Liver (tissue), 9 donors: ENCODE data around the gene FYCO1. TPM values are rescaled to one million over a fixed set of nuclear protein-coding genes. Genes with fewer than 3 reads are reported as not detected.

ENCODE experiments used
- DNase-seq: peaks from one replicate; pipeline ENCODE4 v3.0.0-alpha.2; 2017; ENCODE audit warnings: low spot score
- H3K27ac ChIP-seq, 2 donors: one replicate each; pipeline ENCODE4 v1.7.0; 2013; ENCODE audit warnings: inconsistent platforms in 2 of 2, low read length in 2 of 2, control low read depth in 1 of 2, low read depth in 1 of 2, mild to moderate bottlenecking in 1 of 2
- H3K27me3 ChIP-seq, 4 donors: one replicate each; pipeline versions ENCODE4 v1.6.1 to v1.7.0; 2013; ENCODE audit warnings: low read length in 3 of 4, inconsistent platforms in 1 of 4, mild to moderate bottlenecking in 1 of 4, moderate library complexity in 1 of 4; ENCODE audit not compliant: control insufficient read depth in 4 of 4, insufficient read depth in 4 of 4
- H3K36me3 ChIP-seq, 4 donors: one replicate each; pipeline versions ENCODE4 v1.6.1 to v1.7.0; 2013; ENCODE audit warnings: low read length in 3 of 4, mild to moderate bottlenecking in 3 of 4, low read depth in 1 of 4, moderate library complexity in 1 of 4; ENCODE audit not compliant: control insufficient read depth in 4 of 4, insufficient read depth in 3 of 4
- H3K4me1 ChIP-seq, 4 donors: one replicate each; pipeline versions ENCODE4 v1.6.1 to v1.7.0; 2013; ENCODE audit warnings: low read length in 3 of 4, mild to moderate bottlenecking in 3 of 4, moderate library complexity in 1 of 4; ENCODE audit not compliant: control insufficient read depth in 4 of 4, insufficient read depth in 4 of 4
- H3K4me3 ChIP-seq, 3 donors: one replicate each; pipeline versions ENCODE4 v1.6.1 to v1.7.0; 2013; ENCODE audit warnings: low read length in 3 of 3, control low read depth in 1 of 3, low read depth in 1 of 3, mild to moderate bottlenecking in 1 of 3
- H3K9ac ChIP-seq, 2 donors: one replicate each; pipeline ENCODE4 v1.7.0; 2013; ENCODE audit warnings: low read length in 2 of 2, mild to moderate bottlenecking in 2 of 2, moderate library complexity in 2 of 2, control low read depth in 1 of 2, low read depth in 1 of 2
- H3K9me3 ChIP-seq, 4 donors: one replicate each; pipeline versions ENCODE4 v1.6.1 to v1.7.0; 2013; ENCODE audit warnings: low read length in 3 of 4; ENCODE audit not compliant: control insufficient read depth in 4 of 4
- ATF3 ChIP-seq: IDR thresholded peaks from 2 replicates; pipeline ENCODE4 v1.6.1; 2016; ENCODE audit warnings: antibody characterized with exemption
- FOXA1 ChIP-seq: IDR thresholded peaks from 2 replicates; pipeline ENCODE4 v1.6.1; 2016; ENCODE audit warnings: antibody characterized with exemption
- FOXA2 ChIP-seq: IDR thresholded peaks from 2 replicates; pipeline ENCODE4 v1.6.1; 2016; ENCODE audit warnings: antibody characterized with exemption
- GABPA ChIP-seq, 2 donors: IDR thresholded peaks in 1 of 2; conservative IDR thresholded peaks in 1 of 2; 2 replicates each; pipeline ENCODE4 v1.6.1; 2016; ENCODE audit warnings: antibody characterized with exemption in 2 of 2, mild to moderate bottlenecking in 1 of 2, moderate library complexity in 1 of 2
- HNF4A ChIP-seq, 2 donors: conservative IDR thresholded peaks; 2 replicates each; pipeline ENCODE4 v1.6.1; 2016; ENCODE audit warnings: antibody characterized with exemption in 2 of 2, mild to moderate bottlenecking in 2 of 2
- JUND ChIP-seq, 2 donors: IDR thresholded peaks; 2 replicates each; pipeline ENCODE4 v1.6.1; 2016; ENCODE audit warnings: antibody characterized with exemption in 2 of 2
- MAX ChIP-seq: IDR thresholded peaks from 2 replicates; pipeline ENCODE4 v1.6.1; 2016; ENCODE audit warnings: antibody characterized with exemption
- NR2F2 ChIP-seq: IDR thresholded peaks from 2 replicates; pipeline ENCODE4 v1.6.1; 2016; ENCODE audit warnings: antibody characterized with exemption
- REST ChIP-seq: IDR thresholded peaks from 2 replicates; pipeline ENCODE4 v1.6.1; 2016; ENCODE audit warnings: antibody characterized with exemption, mild to moderate bottlenecking
- SP1 ChIP-seq: IDR thresholded peaks from 2 replicates; pipeline ENCODE4 v1.6.1; 2018; ENCODE audit warnings: antibody characterized with exemption, mild to moderate bottlenecking
- YY1 ChIP-seq: IDR thresholded peaks from 2 replicates; pipeline ENCODE4 v1.6.1; 2016; ENCODE audit warnings: antibody characterized with exemption, mild to moderate bottlenecking
- WGBS: extraction: QIAGEN DNeasy Blood & Tissue Kit; methylation state at CpG from one replicate; pipeline ENCODE4 v1.1.7; 2013; 5-methylcytosine and 5-hydroxymethylcytosine counted together
- polyA plus RNA-seq, 2 donors: library from polyadenylated mRNA; stranded (reverse) in 1 of 2; unstranded in 1 of 2; fragments of 200-250 nt in 1 of 2; fragments of >200 nt in 1 of 2; fragmentation: Nextera tagmentation in 1 of 2; extraction: Ambion mirVana in 1 of 2; gene quantifications; one replicate each; pipeline versions ENCODE4 v1.2.1 to v1.2.3, GENCODE V29; 2013 to 2015
- total RNA-seq, 2 donors: library from RNA; depleted of rRNA; stranded (reverse); fragments of >200 nt; gene quantifications; one replicate each; pipeline ENCODE4 v1.2.3, GENCODE V29; 2014
- TF ChIP-seq, protein P1 (sequence below): fragments of 150-350 bp; IDR thresholded peaks from 2 replicates; pipeline ENCODE4 v1.5.1; 2017; ENCODE audit warnings: improper control_type of control experiment, low read depth, low read length; ENCODE audit not compliant: missing input control
- donor health status: healthy.
- donor health status: healthy.
- donor health status: healthy.
- donor health status: healthy.
- donor health status: healthy.

Gene FYCO1
- total and polyA plus RNA-seq, 4 donors: 3.0 to 17.1 (median 10.2) TPM

DNA sequence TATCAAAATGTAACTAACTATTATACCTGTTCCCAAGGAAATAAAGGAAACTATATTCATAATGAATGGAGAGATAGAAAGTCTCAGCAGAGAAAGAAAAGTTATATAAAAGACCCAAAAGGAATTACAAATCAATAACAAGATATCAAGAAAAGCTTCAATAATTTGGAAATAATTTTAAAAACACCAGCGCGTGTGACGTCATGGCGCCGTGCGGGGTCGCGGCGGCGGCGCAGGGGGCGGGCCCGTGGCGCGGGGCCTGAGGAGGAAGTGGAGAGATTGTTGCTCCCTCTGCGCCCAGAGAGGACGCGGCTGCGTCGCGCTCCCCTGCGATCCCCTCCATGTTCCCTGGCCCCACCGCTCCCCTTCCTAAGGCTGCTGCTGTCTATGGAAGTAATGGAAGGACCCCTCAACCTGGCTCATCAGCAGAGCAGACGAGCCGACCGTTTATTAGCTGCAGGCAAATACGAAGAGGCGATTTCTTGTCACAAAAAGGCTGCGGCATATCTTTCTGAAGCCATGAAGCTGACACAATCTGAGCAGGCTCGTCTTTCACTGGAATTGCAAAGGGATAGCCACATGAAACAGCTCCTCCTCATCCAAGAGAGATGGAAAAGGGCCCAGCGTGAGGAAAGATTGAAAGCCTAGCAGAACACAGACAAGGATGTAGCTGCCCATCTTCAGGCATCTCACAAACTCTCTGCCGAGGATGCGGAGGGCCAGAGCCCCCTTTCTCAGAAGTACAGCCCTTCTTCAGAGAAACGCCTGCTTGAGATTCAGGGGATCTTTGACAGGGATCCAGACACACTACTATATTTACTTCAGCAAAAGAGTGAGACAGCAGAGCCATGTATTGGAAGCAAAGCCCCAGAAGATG, 27.5 kb upstream of the FYCO1 start (continued):
- no peak for TF ChIP-seq REST

DNA sequence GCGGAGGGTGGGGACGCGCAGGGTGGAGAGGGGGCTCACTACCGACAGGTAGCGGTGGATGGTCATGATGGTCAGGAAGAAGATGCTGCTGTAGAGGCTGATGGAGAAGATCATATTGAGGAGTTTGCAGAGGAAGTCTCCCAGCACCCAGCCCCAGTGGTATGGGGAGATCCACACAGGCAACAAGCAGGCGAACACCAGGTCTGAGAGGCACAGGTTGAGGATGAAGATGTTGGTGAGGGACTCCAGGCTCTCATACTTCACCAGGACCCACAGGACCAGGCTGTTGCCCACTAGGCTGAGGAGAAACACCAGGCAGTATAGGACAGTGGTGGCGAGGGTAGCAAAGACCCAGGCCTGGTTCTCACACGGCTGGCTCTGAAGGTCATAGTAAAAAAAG, 25.9 kb upstream of the FYCO1 start:
- H3K4me3 ChIP-seq: no peak overlapping the region
- H3K9ac ChIP-seq: no peak overlapping the region
- no peaks in the 10 kb centered on the region for H3K9me3 ChIP-seq
- H3K27me3 ChIP-seq: no peaks in the 10 kb centered on the region
- 96% methylated on average over 8 of the region's 8 CpGs for WGBS
- no peaks in the 10 kb centered on the region for H3K36me3 ChIP-seq
- H3K4me1 ChIP-seq: no peaks in the 10 kb centered on the region
- TF ChIP-seq REST (no peak), SP1 (no peak), JUND (IDR thresholded peaks at IDR 0.05) (no peak), ATF3 (no peak), MAX (no peak), NR2F2 (no peak), FOXA2 (no peak)
- no peak overlapping the region for H3K27ac ChIP-seq
- no peak for DNase-seq

- 96% methylated on average over 37 of the region's 37 CpGs for WGBS
- TF ChIP-seq JUND (IDR thresholded peaks at IDR 0.05) (no peak), YY1 (no peak), FOXA2 (no peak), NR2F2 (no peak), HNF4A (conservative IDR thresholded peaks at IDR 0.05) (no peak), GABPA (IDR thresholded peaks at IDR 0.05 in 1 of 2, conservative IDR thresholded peaks at IDR 0.05 in 1 of 2) (no peak), FOXA1 (no peak), ATF3 (no peak)
- TF ChIP-seq, protein P1, sequence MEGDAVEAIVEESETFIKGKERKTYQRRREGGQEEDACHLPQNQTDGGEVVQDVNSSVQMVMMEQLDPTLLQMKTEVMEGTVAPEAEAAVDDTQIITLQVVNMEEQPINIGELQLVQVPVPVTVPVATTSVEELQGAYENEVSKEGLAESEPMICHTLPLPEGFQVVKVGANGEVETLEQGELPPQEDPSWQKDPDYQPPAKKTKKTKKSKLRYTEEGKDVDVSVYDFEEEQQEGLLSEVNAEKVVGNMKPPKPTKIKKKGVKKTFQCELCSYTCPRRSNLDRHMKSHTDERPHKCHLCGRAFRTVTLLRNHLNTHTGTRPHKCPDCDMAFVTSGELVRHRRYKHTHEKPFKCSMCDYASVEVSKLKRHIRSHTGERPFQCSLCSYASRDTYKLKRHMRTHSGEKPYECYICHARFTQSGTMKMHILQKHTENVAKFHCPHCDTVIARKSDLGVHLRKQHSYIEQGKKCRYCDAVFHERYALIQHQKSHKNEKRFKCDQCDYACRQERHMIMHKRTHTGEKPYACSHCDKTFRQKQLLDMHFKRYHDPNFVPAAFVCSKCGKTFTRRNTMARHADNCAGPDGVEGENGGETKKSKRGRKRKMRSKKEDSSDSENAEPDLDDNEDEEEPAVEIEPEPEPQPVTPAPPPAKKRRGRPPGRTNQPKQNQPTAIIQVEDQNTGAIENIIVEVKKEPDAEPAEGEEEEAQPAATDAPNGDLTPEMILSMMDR: no peak
- DNase-seq: no peak
- Histone ChIP-seq H3K27ac (no peak overlapping the region), H3K9me3 (no peaks in the 10 kb centered on the region), H3K9ac (no peak overlapping the region), H3K36me3 (no peaks in the 10 kb centered on the region), H3K27me3 (no peaks in the 10 kb centered on the region), H3K4me3 (no peak overlapping the region), H3K4me1 (no peaks in the 10 kb centered on the region)
Observed at GRCh38 chr3:46020766-46021510, 25.3 kb upstream of the FYCO1 start.
